Measurements from ENCODE around the gene DSG2.

The DSG2 gene

GRCh38 chr18:31592506-31593157 is 94.7 kb downstream of the DSG2 start:
- no peak for DNase-seq

GRCh38 chr18:31595121-31595771 is 97.3 kb downstream of the DSG2 start:
- no peak for DNase-seq

GRCh38 chr18:31596081-31596872 is 98.3 kb downstream of the DSG2 start:
- no peak for DNase-seq

- no peak for DNase-seq
Measured at GRCh38 chr18:31598021-31598805, 100.2 kb downstream of the DSG2 start.
